HepG2 (cell line): ENCODE measurements around the gene SYT1.

Experiments used
- BRCA1 ChIP-seq: sonication (generic); formaldehyde crosslinking; IDR thresholded peaks from 2 replicates; pipeline ENCODE4 v1.4.0; 2020; ENCODE audit warnings: missing genetic modification reagents
- CTCF ChIP-seq: sonication (generic); formaldehyde crosslinking; IDR thresholded peaks from 2 replicates; pipeline ENCODE4 v1.5.0; 2020; ENCODE audit warnings: mild to moderate bottlenecking, missing genetic modification reagents, moderate library complexity
- JUND ChIP-seq: sonication (generic); formaldehyde crosslinking; IDR thresholded peaks from 2 replicates; pipeline ENCODE4 v1.8.0; 2022; ENCODE audit warnings: mild to moderate bottlenecking, missing genetic modification reagents
- KDM5A ChIP-seq: fragments of 200-600 bp; sonication (generic); IDR thresholded peaks from 2 replicates; pipeline ENCODE4 v1.7.0; 2018; ENCODE audit warnings: antibody characterized with exemption, mild to moderate bottlenecking, low read length, borderline replicate concordance
- ZNF282 ChIP-seq: fragments of 450-650 bp; IDR thresholded peaks from 2 replicates; pipeline ENCODE4 v1.6.1; 2018; ENCODE audit not compliant: partially characterized antibody
- ZSCAN31 ChIP-seq: sonication (generic); formaldehyde crosslinking; IDR thresholded peaks from 2 replicates; pipeline ENCODE4 v1.5.0; 2020; ENCODE audit warnings: low read depth, mild to moderate bottlenecking, missing genetic modification reagents

- no peak for TF ChIP-seq BRCA1 (CRISPR knock-in tag)
- TF ChIP-seq CTCF: no peak
- no peak for TF ChIP-seq ZSCAN31 (CRISPR knock-in tag)
- TF ChIP-seq JUND: no peak
- TF ChIP-seq ZNF282: no peak
- TF ChIP-seq KDM5A: no peak
Measured at GRCh38 chr12:79370021-79370420, 505.4 kb downstream of the SYT1 start.
